Stromal cell of bone marrow (primary cell): Measurements from ENCODE around the gene MT1X.

ENCODE experiments used
- DNase-seq: peaks from one replicate; pipeline ENCODE4 v3.0.0-alpha.2; 2012; ENCODE audit warnings: low read depth

The MT1X gene

DNA sequence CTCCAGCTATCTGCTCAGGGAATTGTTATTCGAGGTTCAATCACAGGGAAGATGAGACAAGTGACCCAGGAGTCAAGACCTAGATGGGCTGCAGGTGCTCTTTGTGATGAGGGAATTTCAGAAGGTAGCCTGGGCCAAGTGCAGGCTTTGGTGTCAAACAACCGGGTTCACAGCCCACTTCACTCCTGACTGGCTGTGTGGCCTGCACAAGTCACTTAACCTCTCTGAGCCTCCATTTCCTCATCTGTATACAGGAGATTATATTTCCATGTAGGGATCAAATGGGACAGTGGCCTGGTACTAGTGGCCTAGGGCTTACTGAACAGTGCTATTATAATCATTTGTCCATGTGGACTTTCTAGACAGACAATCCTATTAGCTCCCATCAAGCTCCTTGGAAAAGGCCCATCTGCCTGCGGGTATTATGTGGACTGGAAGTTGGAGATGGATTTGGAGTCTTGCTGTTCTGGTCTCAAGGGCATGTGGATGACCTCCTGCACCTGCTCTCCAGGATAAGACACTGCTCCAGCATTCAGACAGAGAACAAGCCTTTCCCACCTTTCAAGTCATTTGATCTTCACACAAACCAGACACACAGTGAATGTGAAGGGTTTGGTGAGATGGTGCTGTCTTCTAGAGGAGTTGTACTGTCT lies 3.1 kb upstream of the MT1X start:
- no peak for DNase-seq

DNA sequence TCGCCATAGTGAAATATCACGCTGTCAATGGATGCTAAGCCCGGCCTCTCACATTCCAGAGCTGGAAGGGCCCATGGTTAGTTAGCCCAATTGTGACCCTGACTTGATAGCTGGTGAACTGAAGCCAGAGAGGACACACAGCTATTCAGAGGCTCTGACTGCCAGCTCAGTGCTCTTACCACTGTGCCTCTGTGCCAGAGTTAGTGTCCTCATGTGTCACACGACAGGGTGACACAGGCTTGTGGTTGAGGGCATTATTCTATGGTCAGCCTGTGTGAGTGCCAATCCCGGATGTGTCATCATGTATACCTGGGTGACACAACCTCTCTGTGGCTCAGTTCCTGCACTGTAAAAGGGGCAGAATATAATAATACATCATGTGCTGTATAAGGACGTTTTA lies 2.5 kb upstream of the MT1X start:
- DNase-seq = no peak

DNA sequence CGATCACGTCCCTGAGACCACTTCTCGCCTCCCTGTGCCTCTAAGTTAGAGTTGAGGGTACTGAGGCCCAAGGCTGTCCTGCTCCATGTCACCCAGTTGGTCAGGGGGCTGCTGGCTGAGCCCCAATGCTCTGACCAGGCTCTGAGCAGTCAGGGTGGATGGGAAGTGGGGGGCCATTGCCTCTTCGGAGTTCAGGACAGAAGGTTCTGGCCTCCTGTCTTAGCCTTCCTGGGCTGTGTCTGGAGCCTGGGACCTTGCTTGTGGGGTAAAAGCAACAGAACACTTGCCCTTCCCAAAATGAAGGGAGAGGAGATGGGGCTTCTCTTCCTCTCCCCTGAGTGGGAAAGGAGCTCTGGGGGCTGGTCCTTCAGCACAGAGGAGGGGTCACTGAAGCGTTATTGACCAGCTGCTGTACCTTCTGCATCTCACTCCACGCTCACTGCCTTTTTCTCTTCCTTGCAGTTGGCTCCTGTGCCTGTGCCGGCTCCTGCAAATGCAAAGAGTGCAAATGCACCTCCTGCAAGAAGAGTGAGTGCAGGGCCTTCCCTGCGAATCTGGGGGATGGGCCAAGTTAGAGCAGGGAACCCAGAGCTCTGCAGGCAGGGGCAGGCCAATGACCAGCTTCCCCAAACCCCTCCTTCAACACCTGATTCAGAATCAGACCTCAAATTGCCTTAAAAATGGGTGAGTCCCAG lies 580 bp downstream of the MT1X start:
- no peak for DNase-seq

DNA sequence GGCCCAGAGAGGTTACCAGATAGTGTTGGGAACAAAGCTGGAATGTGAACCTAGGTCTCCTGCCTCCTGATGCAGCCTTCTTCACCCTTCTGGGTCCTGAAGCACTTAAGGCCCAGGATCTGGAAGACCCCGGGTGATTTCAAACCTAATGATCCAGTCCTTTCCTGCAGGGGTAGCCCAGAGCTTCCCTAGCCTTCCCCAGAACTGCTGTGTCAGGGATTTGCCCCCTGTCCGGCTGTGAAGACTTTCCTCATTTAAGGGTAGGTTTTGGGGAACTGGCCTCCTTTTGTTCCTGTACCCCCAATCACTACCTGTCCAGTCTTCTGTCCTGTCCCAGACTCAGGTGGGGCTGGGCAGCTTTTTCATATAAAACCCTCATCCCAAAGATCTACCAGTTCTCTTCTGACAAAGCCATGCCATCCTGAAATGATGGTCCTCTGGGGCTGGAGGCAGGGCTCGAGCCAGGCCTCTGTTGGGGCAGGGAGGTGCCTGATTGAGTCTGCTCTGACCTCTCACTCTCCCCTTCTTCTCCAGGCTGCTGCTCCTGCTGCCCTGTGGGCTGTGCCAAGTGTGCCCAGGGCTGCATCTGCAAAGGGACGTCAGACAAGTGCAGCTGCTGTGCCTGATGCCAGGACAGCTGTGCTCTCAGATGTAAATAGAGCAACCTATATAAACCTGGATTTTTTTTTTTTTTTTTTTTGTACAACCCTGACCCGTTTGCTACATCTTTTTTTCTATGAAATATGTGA lies 1.3 kb downstream of the MT1X start:
- no peak for DNase-seq

DNA sequence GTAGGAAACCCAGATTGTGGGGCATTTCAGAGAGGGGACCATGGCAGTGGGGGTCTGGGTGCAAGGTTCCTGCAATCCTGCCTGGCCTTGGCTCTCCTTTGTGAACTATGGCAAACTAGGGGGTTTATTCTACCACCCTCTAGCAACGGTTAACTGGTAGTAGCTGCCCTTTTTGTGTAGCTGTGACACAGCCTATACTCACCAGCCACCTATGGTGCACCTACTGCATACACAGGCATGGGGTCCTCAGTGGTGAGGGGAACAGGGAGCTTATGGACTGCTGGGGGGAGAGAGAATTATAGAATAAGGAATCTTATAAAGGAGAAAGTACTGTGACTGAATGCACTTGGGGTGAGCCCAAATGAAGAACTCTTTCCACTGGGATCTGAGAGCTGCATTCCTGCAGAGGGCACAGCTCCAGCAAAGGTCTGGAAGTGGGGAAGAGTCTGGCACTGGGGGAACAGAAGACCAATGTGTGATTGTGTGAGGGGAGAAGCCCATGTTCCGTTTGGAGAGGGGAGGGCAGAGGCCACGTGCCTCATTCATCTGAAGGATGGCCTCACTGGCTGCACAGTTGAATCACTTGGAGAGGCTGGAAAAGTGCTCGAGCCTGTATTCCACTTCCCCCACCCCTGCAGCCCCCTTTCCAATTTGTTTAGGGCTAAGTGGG lies 2.1 kb downstream of the MT1X start:
- no peak for DNase-seq

DNA sequence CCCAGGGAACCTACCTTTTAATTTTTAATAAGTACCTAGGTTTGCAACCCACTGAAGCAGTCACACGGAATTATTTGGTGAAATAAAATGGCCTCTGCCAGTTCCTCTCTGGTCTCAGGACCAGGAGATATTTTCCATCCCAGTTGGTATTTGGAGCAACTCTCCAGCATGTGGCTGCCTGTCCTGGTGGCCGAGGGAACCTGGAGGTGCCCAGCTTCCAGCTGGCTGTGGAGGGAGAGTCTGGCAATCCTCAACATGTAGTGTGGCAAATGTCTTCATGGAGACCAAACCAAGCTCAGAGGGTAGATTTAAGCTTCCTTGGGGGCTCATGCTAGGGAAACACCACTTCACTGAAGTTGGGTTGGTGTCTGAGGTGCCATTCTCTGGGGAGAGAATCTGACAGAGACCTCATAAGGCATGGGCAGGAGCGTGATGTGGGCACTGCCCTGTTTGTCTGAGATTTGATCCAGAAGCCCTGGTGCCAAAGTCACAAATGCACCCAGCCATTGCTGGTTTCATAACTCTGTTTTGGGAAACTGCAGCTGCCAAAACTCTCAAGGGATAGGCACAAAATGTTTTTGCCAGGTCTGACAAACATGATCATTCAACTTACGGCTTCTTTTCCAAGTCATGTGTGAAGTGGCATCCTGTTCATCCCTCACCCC lies 2.8 kb downstream of the MT1X start:
- no peak for DNase-seq

DNA sequence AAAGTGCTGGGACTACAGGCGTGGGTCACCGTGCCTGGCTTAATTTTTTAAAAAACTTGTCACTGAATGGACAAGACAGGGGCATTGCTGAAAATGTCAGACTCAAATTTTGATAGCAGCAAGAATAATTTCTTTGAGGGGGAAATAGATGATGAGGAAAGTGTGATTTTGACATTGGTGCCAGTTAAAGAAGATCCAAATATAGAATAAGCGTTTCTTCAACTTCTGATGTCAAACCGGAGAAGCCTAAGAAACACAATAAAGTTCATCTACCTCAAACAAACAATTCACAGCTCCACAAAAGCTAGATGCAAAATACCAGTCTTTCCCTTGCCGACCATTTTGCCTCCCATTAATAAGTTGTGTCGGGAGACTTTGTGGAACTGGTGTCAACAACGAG lies 4.5 kb downstream of the MT1X start:
- no peak for DNase-seq

DNA sequence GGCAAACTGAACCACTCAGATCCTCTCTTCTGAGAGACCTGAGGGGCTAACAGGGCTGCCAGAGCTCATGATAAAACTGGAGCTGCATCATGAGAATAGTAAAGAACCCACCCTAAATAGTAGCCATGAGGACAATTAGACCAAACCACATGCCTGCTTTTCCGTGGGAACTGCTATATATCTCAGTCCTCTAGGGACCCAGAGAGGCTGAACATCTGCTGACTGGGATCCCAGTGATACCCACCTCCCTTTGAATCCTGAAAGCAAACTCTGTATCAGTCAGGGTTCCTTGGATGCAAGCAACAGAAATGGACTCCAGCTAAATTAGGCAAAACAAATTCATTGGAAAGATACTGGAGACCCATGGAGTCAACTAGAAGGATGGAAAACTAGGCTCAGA lies 6.5 kb downstream of the MT1X start:
- no peak for DNase-seq

DNA sequence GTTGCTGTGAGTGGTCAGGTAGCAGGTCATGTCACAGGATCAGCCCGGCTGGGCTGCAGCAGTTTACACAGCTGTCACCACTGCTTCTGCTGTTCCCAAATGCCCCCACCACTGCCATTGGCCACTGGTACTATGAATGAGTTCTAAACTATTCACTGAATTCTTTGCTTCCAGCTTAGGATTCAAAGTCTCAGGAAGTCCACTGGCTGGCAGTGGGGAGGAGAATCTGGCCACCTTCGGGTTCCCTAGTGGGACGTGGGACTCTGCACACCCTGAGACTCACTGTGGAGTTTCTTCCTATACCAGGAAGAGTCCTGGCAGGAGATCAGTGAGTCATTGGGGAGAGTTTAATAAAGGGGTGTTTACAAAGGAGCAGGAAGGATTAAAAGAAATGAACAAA lies 6.9 kb downstream of the MT1X start:
- DNase-seq = no peak

DNA sequence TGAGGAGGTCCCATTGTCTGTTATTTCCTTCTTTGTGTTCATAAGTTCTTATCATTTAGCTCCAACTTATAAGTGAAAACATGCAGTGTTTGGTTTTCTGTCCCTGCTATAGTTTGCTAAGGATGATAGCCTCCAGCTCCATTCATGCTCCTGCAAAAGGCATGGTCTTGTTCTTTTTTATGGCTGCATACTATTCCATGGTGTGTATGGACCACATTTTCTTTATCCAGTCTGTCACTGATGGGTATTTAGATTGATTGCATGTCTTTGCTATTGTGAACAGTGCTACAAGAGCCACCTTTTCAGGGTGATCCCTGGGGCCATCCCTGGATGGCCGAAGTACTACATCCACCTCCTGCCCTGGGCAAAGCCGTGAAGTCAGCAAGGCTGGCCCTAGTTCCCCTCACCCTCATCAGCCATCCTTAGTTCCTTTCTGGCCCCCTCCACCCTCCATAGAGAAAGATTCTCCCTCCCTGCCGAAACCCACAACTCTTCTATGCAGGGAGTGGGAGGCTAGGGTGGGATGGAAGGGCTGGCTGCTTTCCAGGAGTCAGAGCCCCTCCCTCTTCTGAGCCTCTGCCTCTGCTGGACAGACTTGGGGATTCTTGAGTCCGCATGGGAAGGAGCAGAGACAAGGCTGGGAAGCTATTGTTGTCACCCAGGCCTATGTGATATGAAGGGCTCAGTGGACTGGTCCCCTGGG lies 8.3 kb downstream of the MT1X start:
- no peak for DNase-seq

DNA sequence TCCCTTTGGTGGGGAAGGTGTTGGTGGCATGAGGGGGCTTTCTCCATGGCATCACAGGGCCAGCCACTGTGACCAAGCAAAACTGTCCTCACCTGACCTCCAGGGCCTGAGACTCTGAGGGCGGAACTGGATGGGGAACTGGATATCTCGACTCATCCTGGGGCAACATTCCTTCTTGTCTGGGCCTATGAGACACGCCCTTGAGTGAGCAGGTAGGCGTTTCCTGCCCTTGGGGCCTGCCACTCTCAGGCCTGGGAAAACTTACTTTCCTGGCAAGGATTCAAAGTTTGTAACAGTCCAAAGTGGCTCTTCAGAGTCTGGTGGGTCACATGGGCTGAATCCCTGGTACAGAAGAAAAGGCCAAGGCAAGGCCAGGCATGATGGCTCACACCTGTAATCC lies 9.6 kb downstream of the MT1X start:
- no peak for DNase-seq

DNA sequence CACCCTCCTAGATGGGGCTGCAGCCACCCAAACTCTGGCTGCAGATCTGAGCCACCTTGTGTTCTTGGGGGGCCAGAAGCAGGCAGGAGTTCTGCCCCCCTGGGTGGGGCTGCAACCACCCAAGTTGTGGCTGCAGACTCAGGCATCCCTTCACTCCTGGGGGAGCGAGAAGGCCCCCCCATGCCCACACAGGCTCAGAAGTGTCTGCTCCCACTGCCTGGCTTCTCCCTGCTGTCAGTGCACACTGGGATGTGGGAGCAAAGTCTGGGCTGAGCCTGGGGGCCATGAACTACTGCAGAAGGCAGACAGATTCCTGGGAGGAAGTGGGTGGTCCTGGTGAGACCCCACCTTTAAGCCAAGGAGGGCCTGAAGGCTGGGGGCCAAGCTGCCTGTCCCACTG lies 13.0 kb downstream of the MT1X start:
- DNase-seq = no peak

DNA sequence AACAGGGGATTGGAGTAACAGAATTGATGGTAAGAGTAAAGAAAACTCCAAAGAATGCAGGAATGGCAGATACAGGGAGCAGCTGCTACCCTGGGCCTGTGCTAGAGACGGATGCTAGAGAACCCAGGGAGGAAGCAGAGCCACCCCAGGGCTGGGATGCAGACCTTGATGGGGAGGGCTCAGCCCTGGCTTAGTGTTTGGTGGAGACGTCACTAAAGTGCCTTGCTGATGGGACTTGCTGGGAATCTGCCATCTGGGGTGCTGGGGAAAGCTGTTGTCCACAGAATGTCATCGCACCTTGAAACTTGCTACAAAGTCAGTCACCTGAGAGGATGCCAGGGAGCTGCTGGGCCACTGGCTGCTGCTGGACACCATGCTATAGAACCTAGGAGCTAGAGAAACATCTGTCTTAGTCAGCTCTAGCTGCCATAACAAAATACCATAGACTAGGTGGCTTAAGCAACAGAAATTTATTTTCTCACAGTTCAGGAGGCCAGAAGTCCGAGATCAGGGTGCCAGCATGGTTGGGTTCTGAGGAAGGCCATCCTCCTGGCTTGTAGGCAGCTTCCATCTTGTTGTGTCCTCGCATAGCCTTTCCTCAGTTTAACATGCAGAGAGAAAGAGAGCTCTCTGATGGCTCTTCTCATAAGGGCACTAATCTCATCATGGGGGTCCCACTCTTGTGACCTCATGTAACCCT lies 15.3 kb downstream of the MT1X start:
- DNase-seq = no peak

DNA sequence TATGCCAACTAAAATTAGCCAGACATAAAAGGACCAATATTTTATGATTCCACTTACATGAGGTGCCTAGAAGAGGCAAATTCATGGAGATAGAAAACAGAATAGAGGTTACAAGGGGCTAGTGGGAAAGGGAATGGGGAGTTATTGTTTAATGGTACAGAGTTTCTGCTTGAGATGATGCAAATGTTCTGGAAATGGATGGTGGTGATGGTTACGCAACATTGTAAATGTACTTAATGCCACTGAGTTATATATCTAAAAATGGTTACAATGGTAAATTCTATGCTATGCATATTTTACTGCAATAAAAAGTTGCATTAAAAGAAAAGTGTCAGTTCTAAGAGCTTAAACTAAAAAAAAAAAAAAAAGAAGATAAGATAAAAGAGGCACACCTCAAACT lies 17.9 kb downstream of the MT1X start:
- DNase-seq = no peak

DNA sequence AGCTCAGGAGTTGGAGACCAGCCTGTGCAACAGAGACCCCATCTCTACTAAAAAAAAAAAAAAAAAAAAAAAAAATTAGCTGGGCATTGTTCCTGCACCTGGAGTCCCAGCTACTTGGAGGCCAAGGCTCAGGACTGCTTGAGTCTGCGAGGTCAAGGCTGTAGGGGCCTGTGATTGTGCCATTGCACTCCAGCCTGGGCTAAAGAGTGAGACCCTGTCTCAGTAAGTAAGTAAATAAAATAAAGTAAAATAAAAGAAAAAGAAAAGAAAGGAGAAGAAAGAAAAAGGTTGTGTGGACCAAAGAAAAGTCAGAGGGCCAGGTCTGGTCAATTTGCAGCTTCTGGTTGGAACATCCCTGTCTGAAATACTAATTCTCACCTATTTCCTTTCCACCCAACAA lies 18.4 kb downstream of the MT1X start:
- no peak for DNase-seq

DNA sequence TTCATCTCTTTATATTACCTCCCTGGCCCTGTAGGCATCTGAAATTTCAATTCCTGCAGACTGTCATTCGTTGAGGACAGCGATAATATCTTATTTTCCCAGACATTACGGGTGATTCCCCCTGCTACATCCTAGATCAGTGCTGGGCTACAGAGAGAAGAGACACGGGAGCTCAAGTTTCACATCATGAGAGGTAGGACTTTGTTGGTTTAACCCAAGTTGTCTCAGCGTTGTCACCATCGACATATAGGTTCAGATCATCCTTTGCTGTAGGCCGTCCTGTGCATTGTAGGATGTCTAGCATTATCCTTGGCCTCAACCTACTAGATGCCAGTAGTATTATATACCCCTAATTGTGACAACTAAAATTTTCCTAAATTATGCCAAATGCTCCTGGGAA lies 19.3 kb downstream of the MT1X start:
- no peak for DNase-seq

DNA sequence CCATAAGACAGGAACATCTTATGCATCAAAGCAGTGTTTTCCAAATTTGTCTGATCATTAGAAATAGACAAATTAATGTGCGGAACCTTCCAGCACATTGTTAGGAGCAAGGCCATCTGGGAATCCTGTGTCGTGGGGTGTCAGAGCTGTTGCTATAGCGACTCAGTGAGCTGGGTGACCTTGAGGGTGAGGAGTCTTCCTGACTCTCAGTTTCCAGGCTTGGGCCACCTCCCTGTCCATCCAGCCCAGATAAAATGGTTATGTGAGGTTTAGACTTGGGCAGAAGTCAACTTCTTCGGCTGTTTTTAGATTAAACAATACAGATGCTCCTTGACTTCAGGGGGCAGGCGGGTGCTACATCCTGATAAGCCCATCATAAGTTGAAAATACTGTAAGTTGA lies 20.6 kb downstream of the MT1X start:
- no peak for DNase-seq

DNA sequence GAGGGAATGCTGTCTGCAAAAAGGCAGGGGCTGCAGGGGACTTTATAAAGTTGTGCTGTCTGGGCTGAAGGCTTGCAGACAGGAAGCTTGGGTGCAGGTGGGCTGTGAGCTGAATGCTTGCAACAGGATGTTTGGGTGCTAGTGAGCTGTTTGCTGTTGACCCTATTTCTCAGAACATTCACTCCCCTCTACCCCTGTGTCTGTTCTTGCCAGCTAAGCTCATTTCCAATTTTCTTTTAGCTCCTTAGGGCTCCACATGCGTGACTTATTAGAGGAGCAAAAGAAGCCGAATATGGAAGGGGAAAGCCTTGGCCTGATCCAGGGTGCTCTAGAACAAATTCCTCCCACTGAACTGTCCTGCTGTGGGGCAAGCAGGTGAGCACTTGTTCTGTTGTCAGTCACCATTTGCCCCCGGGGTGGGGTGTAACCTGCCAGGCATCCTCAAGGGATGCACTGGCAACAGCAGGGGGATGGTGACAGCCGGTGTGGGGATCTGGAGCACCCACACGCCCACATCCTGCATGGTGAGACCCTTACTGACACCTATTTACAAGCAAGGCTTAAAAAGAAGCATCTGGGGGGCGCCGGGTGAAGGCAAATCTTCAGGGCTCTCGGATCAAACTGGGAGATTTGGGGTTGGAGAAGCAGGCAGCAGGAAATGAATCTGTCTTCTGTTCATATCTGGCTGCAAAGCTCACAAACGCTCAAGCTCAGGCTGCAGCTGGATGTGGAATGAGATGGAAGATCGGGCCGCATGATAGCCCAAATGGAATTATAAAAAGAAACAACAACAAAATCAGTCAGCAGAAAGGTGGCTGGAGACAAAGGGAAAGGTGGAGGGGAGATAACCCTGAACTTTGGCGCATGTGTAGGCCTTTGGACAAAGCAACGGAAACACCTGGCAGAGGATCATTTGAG lies 26.5 kb downstream of the MT1X start:
- no peak for DNase-seq

DNA sequence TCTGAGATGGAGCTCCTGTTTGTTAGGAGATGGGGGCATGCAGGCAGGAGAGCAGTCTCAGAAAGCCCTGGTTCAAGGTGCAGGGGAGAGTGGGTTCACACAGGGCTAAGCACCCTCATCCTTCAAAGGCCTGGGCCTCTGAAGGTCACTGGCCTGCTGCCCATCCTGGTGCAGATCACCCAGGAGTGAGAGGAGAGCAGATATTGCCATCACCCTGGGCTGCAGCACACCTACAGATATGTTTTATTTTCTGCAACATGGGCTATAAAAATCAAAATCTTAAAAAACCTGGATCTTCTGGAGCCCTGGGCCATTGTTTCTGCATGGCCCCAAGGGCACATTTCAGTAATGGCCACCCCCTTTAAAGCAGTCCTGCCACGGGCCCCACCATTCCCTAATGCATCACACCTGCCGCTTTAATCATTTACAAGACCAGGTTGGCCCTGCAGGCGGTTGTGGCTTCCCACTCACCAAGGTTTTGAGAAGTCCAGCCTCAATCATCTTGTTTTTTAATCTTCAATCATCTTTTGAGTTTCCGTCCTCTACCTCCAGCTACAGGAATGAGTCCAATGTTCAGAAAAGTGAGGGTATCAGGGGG lies 27.3 kb downstream of the MT1X start:
- DNase-seq = no peak
